AG09309 (cell line): Measurements from ENCODE around the gene PLEKHA7.

ENCODE experiments used
- DNase-seq: peaks from one replicate; pipeline ENCODE4 v3.0.0-alpha.2; 2010; ENCODE audit warnings: low read depth
- H3K4me3 ChIP-seq: 2 replicates; pipeline ENCODE4 v1.5.1; 2011; ENCODE audit warnings: mild to moderate bottlenecking, low read depth, low read length, moderate library complexity; ENCODE audit not compliant: control insufficient read depth
- TF ChIP-seq, protein P1 (sequence below): IDR thresholded peaks from 2 replicates; pipeline ENCODE4 v1.5.1; 2011; ENCODE audit warnings: mild to moderate bottlenecking, low read depth, low read length, inconsistent platforms; ENCODE audit not compliant: insufficient read depth, control insufficient read depth; ENCODE audit errors: missing control alignments

The PLEKHA7 gene

DNA sequence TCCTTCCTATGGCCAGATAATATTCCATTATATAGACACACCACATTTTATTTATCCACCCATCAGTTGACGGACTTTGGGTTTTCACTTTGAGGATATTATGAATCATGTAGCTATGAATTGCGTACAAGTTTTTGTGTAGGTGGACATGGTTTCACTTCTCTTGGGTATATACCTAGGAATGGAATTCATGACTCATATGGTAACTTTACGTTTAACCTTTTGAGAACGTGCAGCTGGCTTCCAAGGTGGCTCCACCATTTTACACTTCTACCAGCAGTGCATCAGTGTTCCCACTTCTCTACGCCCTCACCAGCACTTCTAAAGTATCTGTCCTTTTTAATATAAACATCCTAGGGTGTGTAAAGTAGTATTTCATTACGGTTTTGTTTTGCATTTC is 112.0 kb downstream of the PLEKHA7 start:
- H3K4me3 ChIP-seq: no peak overlapping the region
- TF ChIP-seq, protein P1, sequence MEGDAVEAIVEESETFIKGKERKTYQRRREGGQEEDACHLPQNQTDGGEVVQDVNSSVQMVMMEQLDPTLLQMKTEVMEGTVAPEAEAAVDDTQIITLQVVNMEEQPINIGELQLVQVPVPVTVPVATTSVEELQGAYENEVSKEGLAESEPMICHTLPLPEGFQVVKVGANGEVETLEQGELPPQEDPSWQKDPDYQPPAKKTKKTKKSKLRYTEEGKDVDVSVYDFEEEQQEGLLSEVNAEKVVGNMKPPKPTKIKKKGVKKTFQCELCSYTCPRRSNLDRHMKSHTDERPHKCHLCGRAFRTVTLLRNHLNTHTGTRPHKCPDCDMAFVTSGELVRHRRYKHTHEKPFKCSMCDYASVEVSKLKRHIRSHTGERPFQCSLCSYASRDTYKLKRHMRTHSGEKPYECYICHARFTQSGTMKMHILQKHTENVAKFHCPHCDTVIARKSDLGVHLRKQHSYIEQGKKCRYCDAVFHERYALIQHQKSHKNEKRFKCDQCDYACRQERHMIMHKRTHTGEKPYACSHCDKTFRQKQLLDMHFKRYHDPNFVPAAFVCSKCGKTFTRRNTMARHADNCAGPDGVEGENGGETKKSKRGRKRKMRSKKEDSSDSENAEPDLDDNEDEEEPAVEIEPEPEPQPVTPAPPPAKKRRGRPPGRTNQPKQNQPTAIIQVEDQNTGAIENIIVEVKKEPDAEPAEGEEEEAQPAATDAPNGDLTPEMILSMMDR: no peak
- no peak for DNase-seq

DNA sequence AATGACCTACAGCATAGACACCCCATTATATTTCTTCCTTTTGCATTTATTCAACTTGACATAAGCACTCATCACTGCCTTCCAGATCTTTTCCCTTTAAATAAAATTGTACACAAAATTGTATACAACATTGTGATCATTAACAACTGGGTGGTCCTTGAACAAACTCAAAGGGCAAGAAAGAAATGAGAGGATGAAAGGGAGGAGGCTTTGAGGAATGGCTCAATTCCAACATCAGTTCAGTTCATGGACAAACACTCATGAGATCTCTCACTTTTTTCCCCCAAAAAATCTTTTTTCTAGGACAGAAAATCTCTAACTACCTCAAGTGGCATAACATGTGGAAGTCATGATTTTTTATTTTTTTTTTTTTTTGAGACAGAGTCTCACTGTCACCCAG is 113.7 kb downstream of the PLEKHA7 start:
- TF ChIP-seq, protein P1: no peak
- no peak for DNase-seq

DNA sequence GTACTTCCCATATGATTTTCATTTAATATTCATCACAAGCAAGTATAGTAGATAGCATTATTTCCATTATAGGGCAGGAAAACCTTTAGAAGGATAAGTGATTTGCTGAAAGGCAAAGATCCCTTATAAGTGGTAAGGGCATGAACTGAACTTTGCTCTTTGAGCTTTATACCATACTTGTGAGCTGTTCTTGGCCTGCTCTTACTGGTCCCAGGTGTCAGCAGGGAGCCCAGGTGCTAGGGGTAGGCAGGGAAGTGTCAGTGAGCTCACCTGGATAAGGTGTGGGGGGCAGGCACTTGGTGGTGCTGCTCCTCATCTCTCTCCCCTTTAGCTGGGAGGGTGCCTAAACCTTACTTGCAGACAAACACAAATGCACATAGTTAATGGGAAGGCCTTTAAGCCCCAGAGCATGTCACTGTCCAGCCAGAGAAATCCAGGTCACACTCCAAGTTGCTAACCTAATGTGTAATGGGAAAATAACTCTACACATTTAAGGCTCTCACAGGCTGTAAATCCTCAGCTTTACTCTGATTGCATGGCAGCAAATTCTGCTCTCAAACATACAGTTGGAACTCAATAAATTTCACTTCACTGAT is 114.4 kb downstream of the PLEKHA7 start:
- no peak for DNase-seq
- no peak overlapping the region for H3K4me3 ChIP-seq
- TF ChIP-seq, protein P1: no peak

More for the DNA sequence above, 113.7 kb downstream of the PLEKHA7 start:
- no peak overlapping the region for H3K4me3 ChIP-seq

DNA sequence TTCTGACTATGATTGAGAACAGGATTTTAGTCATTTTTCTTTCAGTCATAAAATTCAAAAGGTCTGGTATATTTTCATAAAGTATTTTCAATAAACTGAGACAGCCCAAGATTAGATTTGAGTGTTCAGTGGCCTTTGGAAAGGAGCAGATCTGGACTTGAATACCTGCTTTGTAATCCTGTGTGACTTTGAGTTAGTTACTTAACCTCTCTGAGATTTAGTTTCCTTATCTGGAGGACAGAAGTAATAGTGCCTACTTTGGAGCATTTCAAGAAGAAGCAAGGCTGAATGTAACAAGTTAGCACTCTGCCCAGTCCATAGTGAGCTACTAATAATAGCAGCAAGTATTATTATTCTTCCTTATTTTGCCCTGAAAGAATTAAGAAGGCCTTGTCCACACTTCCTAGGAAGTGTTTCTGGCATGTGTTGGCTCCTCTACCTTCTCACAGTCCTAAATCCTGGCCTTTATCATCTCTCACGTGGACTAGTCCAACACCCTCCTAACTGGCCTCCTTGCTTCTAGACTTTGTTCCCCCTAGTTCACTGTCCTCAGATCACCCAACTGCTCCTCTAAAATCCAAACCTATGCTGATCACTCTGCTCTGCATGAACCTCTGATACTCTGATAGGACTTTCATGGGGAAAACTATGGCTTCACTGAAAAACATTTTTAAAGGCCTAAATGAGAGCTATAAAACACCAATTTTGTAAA is 115.8 kb downstream of the PLEKHA7 start:
- TF ChIP-seq, protein P1: no peak
- no peak for DNase-seq
- no peak overlapping the region for H3K4me3 ChIP-seq

DNA sequence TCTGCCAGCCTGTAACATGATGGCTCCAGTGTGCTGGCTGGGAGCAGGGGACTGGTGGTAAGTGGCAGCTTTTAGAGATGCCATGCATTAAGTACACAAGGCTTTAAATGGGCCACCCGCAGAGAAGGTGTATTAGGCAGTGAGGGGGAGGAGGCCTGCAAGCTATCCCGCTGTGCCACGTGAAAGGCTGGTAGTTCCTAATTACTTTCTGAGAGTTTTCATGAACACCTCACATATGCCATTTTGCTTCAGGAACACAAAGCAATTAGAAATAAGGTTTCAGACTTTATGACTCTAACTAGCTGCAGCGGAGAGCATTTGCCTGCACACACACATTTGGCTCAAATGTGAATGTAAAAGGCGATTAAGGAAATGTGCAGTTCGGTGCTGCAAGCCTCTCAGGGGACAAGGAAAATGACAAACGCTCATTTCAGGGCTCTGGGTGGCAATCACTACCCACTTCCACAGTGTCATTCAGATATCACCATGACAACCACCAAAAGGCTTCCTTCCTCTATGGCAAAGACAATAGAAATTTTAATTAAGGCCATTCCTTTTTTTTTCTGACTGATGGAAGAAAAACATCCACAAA is 116.6 kb downstream of the PLEKHA7 start:
- no peak overlapping the region for H3K4me3 ChIP-seq
- DNase-seq: no peak
- TF ChIP-seq, protein P1: no peak

DNA sequence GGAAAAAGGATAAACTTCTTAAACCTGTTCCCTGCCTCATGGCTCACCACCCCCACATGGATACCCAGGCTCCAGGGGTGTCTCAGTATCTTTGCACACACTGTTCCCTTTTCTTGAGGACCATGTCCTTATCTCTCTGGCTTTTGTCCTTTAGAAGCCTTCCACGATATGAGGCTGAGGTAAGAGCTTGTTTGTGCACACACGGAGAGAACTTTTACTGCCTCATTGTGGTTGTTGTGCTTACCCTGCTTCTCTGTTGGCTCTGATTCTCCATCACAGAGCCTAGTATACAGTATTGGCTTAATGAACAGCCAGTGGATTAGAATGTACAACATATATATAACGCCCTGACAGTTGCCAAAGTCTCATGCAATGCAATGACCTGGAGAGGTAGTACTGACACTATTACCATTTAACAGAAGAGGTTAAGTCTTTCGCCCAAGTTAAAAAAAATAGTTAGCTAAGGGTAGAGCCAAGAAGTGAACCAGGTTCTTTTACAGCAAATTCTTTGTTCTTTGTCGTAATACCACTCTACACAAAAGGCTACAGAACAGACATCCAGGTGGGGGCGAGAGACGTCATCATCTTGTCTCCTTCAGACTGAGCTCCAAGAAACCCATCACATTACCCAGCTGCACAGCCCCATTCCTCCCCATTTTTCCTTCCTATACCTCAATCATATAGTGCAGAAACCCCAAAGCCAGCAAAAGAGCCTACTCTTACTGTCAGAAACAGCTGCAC is 117.3 kb downstream of the PLEKHA7 start:
- H3K4me3 ChIP-seq: no peak overlapping the region
- DNase-seq: no peak
- TF ChIP-seq, protein P1: no peak
